ENCODE measurements around the gene STAT4.

Gene STAT4

GRCh38 chr2:191066197-191066918 is 84.4 kb downstream of the STAT4 start:
- TF ChIP-seq, protein P1, sequence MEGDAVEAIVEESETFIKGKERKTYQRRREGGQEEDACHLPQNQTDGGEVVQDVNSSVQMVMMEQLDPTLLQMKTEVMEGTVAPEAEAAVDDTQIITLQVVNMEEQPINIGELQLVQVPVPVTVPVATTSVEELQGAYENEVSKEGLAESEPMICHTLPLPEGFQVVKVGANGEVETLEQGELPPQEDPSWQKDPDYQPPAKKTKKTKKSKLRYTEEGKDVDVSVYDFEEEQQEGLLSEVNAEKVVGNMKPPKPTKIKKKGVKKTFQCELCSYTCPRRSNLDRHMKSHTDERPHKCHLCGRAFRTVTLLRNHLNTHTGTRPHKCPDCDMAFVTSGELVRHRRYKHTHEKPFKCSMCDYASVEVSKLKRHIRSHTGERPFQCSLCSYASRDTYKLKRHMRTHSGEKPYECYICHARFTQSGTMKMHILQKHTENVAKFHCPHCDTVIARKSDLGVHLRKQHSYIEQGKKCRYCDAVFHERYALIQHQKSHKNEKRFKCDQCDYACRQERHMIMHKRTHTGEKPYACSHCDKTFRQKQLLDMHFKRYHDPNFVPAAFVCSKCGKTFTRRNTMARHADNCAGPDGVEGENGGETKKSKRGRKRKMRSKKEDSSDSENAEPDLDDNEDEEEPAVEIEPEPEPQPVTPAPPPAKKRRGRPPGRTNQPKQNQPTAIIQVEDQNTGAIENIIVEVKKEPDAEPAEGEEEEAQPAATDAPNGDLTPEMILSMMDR (IDR thresholded peaks at IDR 0.05; ENCODE audit: low read depth, low read length): no peak

GRCh38 chr2:191065785-191066184 is 85.0 kb downstream of the STAT4 start:
- TF ChIP-seq, protein P1 (IDR thresholded peaks at IDR 0.05; ENCODE audit: low read depth, low read length): no peak
- H3K4me3 ChIP-seq (ENCODE audit: low read depth, low read length): no peak overlapping the region

More at GRCh38 chr2:191066197-191066918, 84.4 kb downstream of the STAT4 start:
- no peak overlapping the region for H3K4me3 ChIP-seq (ENCODE audit: low read depth, low read length)

DNA sequence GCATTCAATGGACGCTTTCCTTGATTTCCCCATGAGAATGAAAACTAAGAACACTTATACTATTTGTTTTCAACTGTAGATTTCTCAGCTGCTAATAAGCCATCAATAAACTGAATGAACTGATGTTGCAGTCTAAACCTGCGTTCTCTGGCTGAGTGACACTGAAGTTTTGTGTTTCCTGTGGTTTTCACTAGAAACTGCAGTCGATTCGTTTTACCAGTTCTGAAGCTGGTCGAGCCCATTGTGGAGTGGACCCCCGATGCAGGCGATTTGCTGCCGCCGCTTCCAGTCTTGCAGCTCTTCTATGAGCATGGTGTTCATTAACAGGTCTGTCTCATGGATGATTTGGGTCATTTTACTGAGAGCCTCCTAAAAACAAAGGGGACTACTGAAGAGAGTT is 86.2 kb downstream of the STAT4 start:
- no peak overlapping the region for H3K4me3 ChIP-seq (ENCODE audit: low read depth, low read length)

GRCh38 chr2:191063584-191063983 is 87.2 kb downstream of the STAT4 start:
- H3K4me3 ChIP-seq (ENCODE audit: low read depth, low read length): no peak overlapping the region
- TF ChIP-seq, protein P1 (IDR thresholded peaks at IDR 0.05; ENCODE audit: low read depth, low read length): no peak

More for the DNA sequence above, 86.2 kb downstream of the STAT4 start:
- TF ChIP-seq, protein P1 (IDR thresholded peaks at IDR 0.05; ENCODE audit: low read depth, low read length): no peak

GRCh38 chr2:191061381-191061980 is 89.3 kb downstream of the STAT4 start:
- no peak overlapping the region for H3K4me3 ChIP-seq (ENCODE audit: low read depth, low read length)
- TF ChIP-seq, protein P1 (IDR thresholded peaks at IDR 0.05; ENCODE audit: low read depth, low read length): no peak

DNA sequence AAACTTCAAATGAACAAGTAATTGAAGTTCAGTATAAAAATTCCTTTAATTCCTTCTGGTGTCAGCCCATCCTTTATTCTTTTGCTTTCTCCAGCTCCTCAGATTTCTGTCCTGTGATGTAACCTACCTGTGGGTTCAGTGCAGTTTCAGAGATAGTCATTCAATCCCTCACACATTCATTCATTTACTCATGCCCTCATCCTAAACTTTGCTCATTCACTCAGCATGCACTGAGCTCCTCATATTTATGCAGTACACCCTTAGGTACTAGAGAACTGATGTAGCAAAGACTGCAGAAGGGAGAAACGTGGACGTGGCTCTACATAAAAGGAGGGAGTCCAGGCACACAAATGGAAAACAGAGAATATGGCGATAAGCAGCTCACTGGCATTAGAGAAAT is 91.5 kb downstream of the STAT4 start:
- TF ChIP-seq, protein P1 (IDR thresholded peaks at IDR 0.05; ENCODE audit: low read depth, low read length): no peak
- H3K4me3 ChIP-seq (ENCODE audit: low read depth, low read length): no peak overlapping the region

- TF ChIP-seq, protein P1 (IDR thresholded peaks at IDR 0.05; ENCODE audit: low read depth, low read length): no peak
Measured at GRCh38 chr2:191056228-191056627, 94.6 kb downstream of the STAT4 start.

More at GRCh38 chr2:191056228-191056627, 94.6 kb downstream of the STAT4 start:
- no peak overlapping the region for H3K4me3 ChIP-seq (ENCODE audit: low read depth, low read length)

Measured in WI38 (cell line).